DMS79 treated with DMSO at 0.1 percent for 48 hours (cell line): ENCODE data around the gene RRP8.
A peak's percentile ranks its signal among the peaks of the same experiment; 100 is the strongest.

Experiments used
- DNase-seq: peaks from one replicate; lab custom pipeline; 2025; lab: John Stamatoyannopoulos, UW

RRP8 gene

DNA sequence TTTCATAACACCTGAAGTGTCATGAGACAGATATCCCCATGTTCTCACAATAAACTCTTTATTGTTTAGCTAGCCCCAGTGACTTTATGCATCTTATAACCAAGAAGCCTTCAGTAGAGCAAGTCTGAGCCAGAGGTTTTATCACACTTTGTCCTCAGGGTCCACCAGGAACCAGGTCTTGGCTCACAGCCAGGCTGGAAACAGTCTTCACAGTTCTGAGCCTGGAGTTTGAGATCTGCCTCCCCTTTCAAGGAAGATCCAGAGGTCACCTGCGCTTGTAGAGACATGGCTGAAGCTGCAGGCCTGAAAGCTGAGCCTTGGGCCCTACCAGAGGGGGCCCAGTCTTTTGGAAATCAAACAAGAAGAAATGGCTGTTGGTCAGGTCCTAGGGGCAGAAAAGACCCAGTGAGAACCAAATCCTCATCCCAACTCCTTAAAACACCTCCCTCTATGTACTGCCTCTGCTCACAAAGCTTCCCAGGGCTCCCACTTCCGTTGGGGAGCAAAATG is 3.5 kb downstream of the RRP8 start:
- DNase-seq: no peak

GRCh38 chr11:6599449-6599848 is 4.0 kb downstream of the RRP8 start:
- no peak for DNase-seq

- no peak for DNase-seq
Measured at GRCh38 chr11:6598555-6598954, 4.9 kb downstream of the RRP8 start.

DNA sequence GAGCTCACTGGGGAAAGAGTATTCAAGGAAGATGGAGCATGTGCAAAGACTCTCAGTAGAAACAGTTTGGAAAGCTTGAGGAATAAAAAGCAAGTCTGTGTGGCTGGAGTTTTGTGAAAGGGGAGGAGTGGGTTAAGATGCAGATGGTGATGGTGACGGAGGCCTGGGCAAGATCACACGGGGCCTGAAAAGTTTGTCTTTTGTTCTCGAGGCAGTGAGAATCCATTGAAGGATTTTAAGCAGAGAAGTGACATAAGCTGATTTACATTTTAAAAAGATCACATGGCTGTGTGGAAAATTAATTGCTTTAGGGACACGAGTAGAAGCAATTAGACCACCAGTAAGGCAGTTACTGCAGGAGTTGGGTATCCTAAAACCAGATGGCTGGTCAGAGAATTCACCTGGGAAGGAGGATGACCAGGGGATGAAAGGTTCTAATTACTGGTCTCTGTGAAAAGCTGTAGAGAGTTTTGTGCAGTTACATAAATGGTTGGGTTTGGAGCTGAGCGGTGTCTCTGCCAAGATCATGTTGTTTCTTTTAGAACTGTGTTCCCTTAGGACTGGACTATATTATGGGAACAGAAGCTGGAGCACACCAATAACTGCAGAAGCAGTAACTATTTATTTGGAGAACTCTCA is 7.1 kb downstream of the RRP8 start:
- no peak for DNase-seq

GRCh38 chr11:6594142-6594768 is 9.2 kb downstream of the RRP8 start:
- DNase-seq: no peak

GRCh38 chr11:6588018-6588417 is 15.4 kb downstream of the RRP8 start:
- DNase-seq: no peak

GRCh38 chr11:6587360-6587953 is 16.0 kb downstream of the RRP8 start:
- peak; percentile 53 for DNase-seq

DNA sequence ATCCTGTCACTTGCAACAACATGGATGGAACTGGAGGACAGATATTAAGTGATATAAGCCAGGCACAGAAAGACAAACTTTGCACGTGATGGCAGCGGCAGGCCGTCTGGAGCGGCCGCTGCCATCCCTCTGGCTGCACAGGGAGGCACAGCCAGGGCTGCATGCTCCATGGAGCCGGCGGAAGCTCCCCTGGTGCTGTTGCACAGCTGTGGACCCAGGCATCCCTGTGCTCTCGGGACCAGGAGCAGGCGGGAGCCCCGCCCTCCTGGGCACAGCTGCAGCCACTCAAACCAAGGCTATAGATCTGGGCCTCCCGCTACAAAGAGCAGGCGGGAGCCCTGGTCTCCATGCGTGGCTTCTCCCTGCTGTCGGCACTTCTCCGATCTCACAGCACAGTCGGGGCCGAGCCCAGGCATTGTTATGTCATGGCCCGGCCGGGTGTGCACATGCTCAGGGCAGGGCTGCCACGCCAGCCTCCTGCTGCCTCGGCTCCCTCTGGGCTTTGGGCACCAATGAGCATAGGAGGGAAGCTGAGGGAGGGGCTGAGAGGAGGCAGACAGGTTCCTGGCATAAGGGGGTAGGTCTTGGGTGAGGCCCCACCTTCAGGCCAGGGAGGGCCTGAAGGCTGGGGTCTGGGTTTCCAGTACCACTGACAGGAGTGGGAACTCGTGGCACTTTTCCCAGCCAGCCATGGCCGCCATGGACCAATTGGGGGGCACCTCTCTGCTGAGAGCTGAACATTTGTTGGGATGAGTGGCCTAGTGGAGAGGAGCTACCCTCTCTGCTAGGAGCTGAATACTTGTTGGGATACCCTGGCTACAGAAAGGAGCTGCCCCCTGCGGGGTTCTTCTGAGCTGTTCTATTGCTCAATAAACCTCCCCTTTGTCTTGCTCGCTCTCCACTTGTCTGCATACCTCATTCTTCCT is 16.7 kb downstream of the RRP8 start:
- DNase-seq: no peak

- DNase-seq: no peak
Measured at GRCh38 chr11:6584528-6584927, 18.9 kb downstream of the RRP8 start.

DNA sequence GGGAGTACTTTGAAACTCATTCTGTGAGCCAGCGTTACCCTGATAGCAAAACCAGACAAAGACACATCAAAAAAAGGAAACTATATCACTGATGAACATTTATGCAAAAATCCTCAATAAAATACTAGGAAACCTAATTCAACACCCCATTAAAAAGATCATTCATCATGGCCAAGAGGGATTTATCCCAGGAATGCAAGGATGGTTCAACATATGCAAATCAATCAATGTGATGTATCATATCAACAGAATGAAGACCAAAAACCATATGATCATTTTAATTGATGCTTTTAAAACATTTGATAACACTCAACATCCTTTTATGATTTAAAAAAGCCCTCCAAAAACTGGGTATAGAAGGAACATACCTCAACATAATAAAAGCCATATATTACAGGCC is 19.8 kb downstream of the RRP8 start:
- DNase-seq: no peak

DNA sequence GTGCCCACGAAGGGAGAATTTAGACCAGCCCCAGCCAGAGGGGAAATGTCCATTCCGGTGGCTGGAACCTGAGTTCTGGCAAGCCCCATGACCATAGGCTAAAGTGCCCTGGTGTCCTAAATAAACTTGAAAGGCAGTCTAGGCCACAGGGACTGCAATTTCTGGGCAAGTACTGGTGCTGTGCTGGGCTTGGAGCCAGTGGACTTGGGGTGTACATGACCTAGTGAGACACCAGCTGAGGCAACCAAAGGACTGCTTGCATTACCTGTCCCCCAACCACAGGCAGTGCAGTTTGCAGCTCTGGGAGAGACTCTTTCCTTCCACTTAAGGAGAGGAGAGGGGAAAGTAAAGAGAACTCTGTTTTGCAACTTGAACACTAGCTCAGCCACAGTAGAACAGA is 23.7 kb downstream of the RRP8 start:
- no peak for DNase-seq

DNA sequence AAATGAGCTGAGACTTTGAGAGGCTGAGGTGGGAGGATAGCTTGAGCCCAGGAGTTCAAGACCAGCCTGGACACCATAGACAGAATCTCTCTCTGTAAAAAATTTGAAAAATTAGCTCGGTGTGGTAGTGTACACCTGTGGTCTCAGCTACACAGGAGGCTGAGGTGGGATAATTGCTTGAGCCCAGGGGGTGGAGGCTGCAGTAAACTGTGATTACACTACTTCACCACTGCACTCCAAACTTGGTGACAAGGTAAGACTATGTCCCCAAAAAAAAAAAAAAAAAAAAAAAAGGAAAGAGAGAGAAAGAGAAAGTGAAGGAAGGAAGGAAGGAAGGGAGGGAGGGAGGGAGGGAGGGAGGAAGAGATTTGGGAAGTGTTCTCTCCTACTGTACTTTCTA is 25.3 kb downstream of the RRP8 start:
- DNase-seq: no peak

DNA sequence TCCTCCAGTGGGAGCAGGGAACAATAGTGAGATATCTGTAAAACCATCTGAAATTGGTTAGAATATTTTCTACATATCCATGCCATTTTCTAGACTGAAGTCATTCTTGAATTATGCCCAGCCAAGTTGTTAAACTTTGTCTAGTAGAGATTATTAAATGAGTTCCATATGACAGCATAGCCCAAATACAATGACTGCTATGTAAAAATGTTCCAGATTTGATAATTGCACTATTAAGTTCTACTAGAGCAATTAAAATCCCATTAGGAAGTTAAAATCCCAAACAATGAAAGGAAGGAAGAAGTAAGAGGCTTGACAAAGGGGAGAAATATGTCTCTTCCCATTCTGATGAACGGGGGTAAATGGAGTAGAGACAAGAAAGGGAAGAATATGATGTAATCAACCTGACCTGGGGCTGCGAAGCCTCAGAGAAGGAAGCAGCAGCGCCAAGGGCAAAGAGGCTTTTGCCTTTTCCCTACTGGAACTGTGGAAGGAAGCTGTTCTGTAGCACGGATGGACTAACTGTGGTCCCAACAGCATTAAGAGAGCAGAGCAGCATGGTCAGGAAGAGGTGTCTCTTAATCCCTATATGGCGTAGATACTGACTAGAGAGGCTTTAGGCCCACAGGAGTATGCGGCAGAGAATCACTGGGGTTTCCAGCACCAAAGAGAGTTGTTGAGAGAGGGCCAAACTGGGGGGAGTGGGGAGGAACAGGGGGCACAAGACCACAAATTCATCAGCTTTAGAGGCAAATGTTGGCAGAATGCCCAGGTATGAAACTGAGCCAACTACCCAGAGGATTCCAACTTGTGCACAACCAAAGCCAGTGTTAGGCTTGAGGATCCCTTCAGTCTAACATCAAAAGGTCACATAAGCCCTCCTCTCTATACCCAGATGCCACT is 26.7 kb downstream of the RRP8 start:
- peak; percentile 85 for DNase-seq

GRCh38 chr11:6574816-6575715 is 28.4 kb downstream of the RRP8 start:
- DNase-seq: no peak

GRCh38 chr11:6572215-6572614 is 31.2 kb downstream of the RRP8 start:
- no peak for DNase-seq

- DNase-seq: no peak
Measured at GRCh38 chr11:6571434-6572008, 31.9 kb downstream of the RRP8 start.

GRCh38 chr11:6570691-6571427 is 32.6 kb downstream of the RRP8 start:
- no peak for DNase-seq

DNA sequence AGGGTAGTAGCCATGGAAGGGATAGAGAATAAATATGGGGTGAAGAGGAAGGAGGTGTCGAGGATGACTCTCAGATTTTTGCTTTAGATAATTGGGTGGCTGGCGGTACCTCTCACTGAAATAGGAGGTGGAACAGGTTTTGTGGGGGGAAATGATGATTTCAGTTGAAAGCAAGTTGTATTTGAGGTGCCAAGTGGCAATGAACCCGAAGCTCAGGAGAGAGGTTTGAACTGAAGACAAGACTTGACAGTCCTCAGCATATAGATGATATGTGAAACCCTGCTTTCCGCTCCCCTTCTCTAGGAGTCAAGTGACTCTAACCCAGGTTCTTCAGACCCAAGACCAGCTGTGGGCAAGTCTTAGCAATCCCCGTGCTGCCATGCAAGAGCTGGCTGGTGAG is 33.7 kb downstream of the RRP8 start:
- no peak for DNase-seq
